ENCODE measurements around the gene MTARC2. TPM values are rescaled to one million over a fixed set of nuclear protein-coding genes. Genes with fewer than 3 reads are reported as not detected.
"Not testable (repeated sequence)": the region's sequence is repeated elsewhere in the genome, so short reads cannot be mapped to it uniquely, and the experiment has no call there.

The MTARC2 gene
- total RNA-seq, 2 donors from 2014 or later: 12.3 to 14.5 TPM

DNA sequence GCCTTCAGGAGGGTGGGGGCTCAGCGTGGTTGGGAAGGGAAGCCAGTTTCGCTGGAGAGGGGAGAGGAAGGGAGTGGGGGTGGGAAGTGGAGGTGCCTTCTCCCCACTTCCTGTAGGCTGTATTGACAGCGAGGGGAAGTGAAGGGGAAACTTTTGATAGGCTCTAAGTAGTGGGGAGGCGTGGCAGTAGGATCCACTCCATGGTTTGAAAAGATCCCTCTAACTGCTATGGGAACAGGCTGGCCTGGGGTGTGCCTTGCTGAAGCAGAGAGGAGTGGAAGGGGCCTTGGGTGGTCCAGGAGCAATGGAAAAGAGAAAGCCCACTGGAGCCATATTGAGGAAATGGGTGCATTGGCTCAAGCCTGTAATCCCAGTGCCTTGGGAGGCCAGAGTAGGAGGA, 37.8 kb upstream of the MTARC2 start:
- Mint-ChIP-seq H3K27me3 (ENCODE audit: insufficient read depth) (no peaks in the 10 kb centered on the region), H3K4me3 (no peak overlapping the region), H3K36me3 (ENCODE audit: low read depth) (no peaks in the 10 kb centered on the region), H3K9me3 (peaks cover 15% of the 10 kb centered on the region), H3K4me1 (peaks cover 6% of the 10 kb centered on the region), H3K27ac (no peak overlapping the region)
- no peak overlapping the region for H3K27ac ChIP-seq (ENCODE audit: low read depth, low read length)
- no peaks in the 10 kb centered on the region for H3K36me3 ChIP-seq (ENCODE audit: control insufficient read depth, insufficient read depth, low read length)
- H3K4me1 ChIP-seq (ENCODE audit: control insufficient read depth, insufficient read depth, low read length): peaks cover 4% of the 10 kb centered on the region
- H3K9ac ChIP-seq (ENCODE audit: extremely low read depth, low read length, poor library complexity, severe bottlenecking): no peak overlapping the region
- H3K27me3 ChIP-seq (ENCODE audit: control insufficient read depth, insufficient read depth, low read length, poor library complexity, severe bottlenecking): no peaks in the 10 kb centered on the region
- no peak for TF ChIP-seq CTCF (conservative IDR thresholded peaks at IDR 0.05)
- H3K9me3 ChIP-seq (ENCODE audit: control insufficient read depth, low read length): peaks cover 15% of the 10 kb centered on the region
- H3K4me3 ChIP-seq (ENCODE audit: low read length): no peak overlapping the region
- 80 to 90% methylated on average over 2 to 4 of the region's 4 CpGs for WGBS, 2 experiments (ENCODE audit: insufficient coverage in 1 of 2, insufficient read length in 1 of 2)
- no peak for DNase-seq

DNA sequence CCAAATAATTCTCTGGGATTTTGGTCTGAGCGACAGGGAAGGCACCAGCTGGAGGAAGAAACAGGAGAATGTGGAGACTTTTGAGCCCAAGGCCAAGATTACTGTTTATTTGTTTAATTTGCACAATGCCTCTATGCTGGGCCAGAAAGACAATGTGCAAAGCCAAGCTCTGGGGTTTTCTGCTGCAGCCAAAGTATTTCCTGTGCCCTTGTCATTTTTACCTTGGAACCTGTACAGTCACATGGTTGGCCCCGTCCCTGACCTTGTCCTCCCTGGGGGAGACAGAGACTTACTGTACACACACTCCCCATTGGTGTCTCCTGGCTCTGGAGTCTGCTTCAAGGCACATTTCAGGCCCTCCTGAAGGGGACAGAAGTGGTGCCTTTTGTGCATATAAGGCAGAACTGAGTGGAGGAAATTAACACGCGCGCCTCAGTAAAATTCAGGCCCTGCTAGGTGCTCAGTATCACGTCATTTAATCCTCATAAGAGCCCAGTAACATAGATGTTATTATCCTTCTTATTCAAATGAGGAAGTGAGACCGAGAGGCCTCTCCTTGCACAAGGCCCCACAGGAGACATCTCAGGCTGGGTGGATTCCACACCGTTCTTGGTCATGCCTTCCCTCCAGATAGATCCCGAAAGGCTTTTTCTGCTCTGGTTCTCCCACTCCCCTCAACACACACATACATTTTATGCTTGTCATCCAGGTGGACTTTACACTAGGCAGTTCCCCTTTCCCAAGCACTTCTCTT, 36.9 kb upstream of the MTARC2 start:
- peaks cover 2% of the 10 kb centered on the region for H3K27me3 Mint-ChIP-seq (ENCODE audit: insufficient read depth)
- H3K4me3 Mint-ChIP-seq: no peak overlapping the region
- DNase-seq: no peak
- Histone ChIP-seq H3K27ac (ENCODE audit: low read depth, low read length) (no peak overlapping the region), H3K4me1 (ENCODE audit: control insufficient read depth, insufficient read depth, low read length) (peaks cover under 1% of the 10 kb centered on the region), H3K36me3 (ENCODE audit: control insufficient read depth, insufficient read depth, low read length) (no peaks in the 10 kb centered on the region), H3K27me3 (ENCODE audit: control insufficient read depth, insufficient read depth, low read length, poor library complexity, severe bottlenecking) (no peaks in the 10 kb centered on the region), H3K9me3 (ENCODE audit: control insufficient read depth, low read length) (peaks cover 24% of the 10 kb centered on the region), H3K9ac (ENCODE audit: extremely low read depth, low read length, poor library complexity, severe bottlenecking) (no peak overlapping the region), H3K4me3 (ENCODE audit: low read length) (no peak overlapping the region)
- H3K27ac Mint-ChIP-seq: no peak overlapping the region
- no peak for TF ChIP-seq CTCF (conservative IDR thresholded peaks at IDR 0.05)
- WGBS, 2 experiments (ENCODE audit: insufficient coverage in 1 of 2, insufficient read length in 1 of 2): 92 to 95% methylated on average over 6 to 9 of the region's 9 CpGs
- no peaks in the 10 kb centered on the region for H3K36me3 Mint-ChIP-seq (ENCODE audit: low read depth)
- H3K4me1 Mint-ChIP-seq: peaks cover 4% of the 10 kb centered on the region
- H3K9me3 Mint-ChIP-seq: peaks cover 24% of the 10 kb centered on the region

DNA sequence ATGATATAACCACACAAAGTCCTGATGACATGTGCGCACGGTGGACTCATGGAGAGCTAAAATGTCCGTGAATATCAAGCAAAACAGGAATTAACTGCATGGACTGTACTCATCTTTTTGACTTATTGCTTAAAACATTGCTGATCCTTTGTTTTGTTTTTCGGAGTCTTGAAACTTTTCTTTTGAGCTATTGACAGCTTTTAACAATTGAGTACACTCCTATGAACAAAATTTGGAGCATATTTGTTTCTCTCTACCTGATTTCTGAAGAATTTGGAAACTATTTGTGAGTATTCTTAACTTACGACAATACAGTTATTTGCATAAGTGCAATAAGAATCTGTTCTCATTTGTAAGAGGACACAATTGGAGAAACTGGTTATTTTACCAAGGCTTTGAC, 32.1 kb upstream of the MTARC2 start:
- not testable (repeated sequence) for H3K27ac Mint-ChIP-seq; H3K27ac ChIP-seq (ENCODE audit: low read depth, low read length); H3K4me1 Mint-ChIP-seq; H3K4me1 ChIP-seq (ENCODE audit: control insufficient read depth, insufficient read depth, low read length); H3K36me3 Mint-ChIP-seq (ENCODE audit: low read depth); H3K9ac ChIP-seq (ENCODE audit: extremely low read depth, low read length, poor library complexity, severe bottlenecking); H3K36me3 ChIP-seq (ENCODE audit: control insufficient read depth, insufficient read depth, low read length); DNase-seq; H3K4me3 ChIP-seq (ENCODE audit: low read length); H3K27me3 ChIP-seq (ENCODE audit: control insufficient read depth, insufficient read depth, low read length, poor library complexity, severe bottlenecking); H3K27me3 Mint-ChIP-seq (ENCODE audit: insufficient read depth); H3K4me3 Mint-ChIP-seq
- H3K9me3 ChIP-seq (ENCODE audit: control insufficient read depth, low read length): peaks cover 33% of the 10 kb centered on the region
- peaks cover 39% of the 10 kb centered on the region for H3K9me3 Mint-ChIP-seq
- 92 to 95% methylated on average over 5 of the region's 5 CpGs for WGBS, 2 experiments (ENCODE audit: insufficient coverage in 1 of 2, insufficient read length in 1 of 2)
